ENCODE results near the gene PGP.

DNA sequence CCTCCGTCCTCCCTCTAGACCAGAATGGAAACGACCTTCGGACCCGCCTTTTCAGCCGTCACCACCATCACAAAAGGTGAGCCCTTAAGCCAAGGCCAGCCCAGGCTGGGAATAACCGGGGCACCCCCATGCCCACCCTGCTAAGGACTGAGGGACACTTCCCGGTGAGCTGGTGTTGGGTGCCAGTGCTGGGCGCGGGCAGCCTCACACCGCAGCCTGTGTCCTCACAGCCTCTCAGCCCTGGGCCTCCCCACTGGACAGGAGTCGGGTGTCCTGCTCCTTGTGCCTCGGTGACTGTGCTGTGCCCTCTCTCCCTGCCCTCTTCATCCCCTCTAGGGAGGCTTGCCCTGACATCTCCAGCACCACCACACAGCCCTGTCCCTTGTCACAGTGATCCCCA, 48.8 kb downstream of the PGP start:
- TF ChIP-seq, protein P1, sequence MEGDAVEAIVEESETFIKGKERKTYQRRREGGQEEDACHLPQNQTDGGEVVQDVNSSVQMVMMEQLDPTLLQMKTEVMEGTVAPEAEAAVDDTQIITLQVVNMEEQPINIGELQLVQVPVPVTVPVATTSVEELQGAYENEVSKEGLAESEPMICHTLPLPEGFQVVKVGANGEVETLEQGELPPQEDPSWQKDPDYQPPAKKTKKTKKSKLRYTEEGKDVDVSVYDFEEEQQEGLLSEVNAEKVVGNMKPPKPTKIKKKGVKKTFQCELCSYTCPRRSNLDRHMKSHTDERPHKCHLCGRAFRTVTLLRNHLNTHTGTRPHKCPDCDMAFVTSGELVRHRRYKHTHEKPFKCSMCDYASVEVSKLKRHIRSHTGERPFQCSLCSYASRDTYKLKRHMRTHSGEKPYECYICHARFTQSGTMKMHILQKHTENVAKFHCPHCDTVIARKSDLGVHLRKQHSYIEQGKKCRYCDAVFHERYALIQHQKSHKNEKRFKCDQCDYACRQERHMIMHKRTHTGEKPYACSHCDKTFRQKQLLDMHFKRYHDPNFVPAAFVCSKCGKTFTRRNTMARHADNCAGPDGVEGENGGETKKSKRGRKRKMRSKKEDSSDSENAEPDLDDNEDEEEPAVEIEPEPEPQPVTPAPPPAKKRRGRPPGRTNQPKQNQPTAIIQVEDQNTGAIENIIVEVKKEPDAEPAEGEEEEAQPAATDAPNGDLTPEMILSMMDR (IDR thresholded peaks at IDR 0.05; ENCODE audit: low read length): no peak
- TF ChIP-seq EZH2 (optimal IDR thresholded peaks at IDR 0.05; ENCODE audit: low read depth, low read length) (no peak), EZH2phosphoT487 (IDR thresholded peaks at IDR 0.05; ENCODE audit: low read length) (no peak)

Measured in MM.1S (cell line).